Ovary (tissue), 9 donors: ENCODE data around the gene KCNQ4. TPM values are rescaled to one million over a fixed set of nuclear protein-coding genes. Genes with fewer than 3 reads are reported as not detected.

ENCODE experiments used
- DNase-seq, 5 donors: peaks; one replicate each; pipeline ENCODE4 v3.0.0-alpha.2; 2019 to 2020
- H3K27ac ChIP-seq, 2 donors: fragments of 200-600 bp; one replicate each; pipeline versions ENCODE4 v1.5.1 to v1.8.0; 2019 to 2022
- H3K27me3 ChIP-seq: fragments of 200-600 bp; one replicate; pipeline ENCODE4 v1.8.0; 2022
- H3K36me3 ChIP-seq: fragments of 200-600 bp; sonication (generic); one replicate; pipeline ENCODE4 v1.5.1; 2019
- H3K4me1 ChIP-seq: one replicate; pipeline ENCODE4 v1.8.1; 2013; ENCODE audit warnings: mild to moderate bottlenecking, moderate library complexity; ENCODE audit not compliant: insufficient read depth
- H3K4me3 ChIP-seq: fragments of 200-600 bp; sonication (generic); one replicate; pipeline ENCODE4 v1.5.1; 2017
- H3K9me3 ChIP-seq, 2 donors: fragments of 200-600 bp in 1 of 2; sonication (generic) in 1 of 2; one replicate each; pipeline versions ENCODE4 v1.5.1 to v1.8.1; 2013 to 2019; ENCODE audit warnings: mild to moderate bottlenecking in 1 of 2, moderate library complexity in 1 of 2
- CTCF ChIP-seq, 3 donors: fragments of 450-650 bp in 2 of 3; fragments of 200-600 bp in 1 of 3; IDR thresholded peaks; one replicate each; pipeline versions ENCODE4 v1.5.1 to v1.8.0; 2016 to 2022; ENCODE audit warnings: antibody characterized with exemption in 3 of 3, mild to moderate bottlenecking in 1 of 3
- EP300 ChIP-seq: sonication (generic); formaldehyde crosslinking; IDR thresholded peaks from one replicate; pipeline ENCODE4 v1.6.1; 2017; ENCODE audit warnings: antibody characterized with exemption
- POLR2A ChIP-seq: fragments of 450-650 bp; IDR thresholded peaks from one replicate; pipeline ENCODE4 v1.6.1; 2017; ENCODE audit warnings: antibody characterized with exemption, mild to moderate bottlenecking, moderate library complexity
- WGBS, 3 donors: extraction: QIAGEN DNeasy Blood & Tissue Kit in 1 of 3; methylation state at CpG; one replicate each; pipeline versions ENCODE4 v1.1.5 to v1.1.7; 2013 to 2017; 5-methylcytosine and 5-hydroxymethylcytosine counted together
- intact Hi-C, 4 donors: fragments of 100-400 bp; cut with DNase I; formaldehyde crosslinking; loops; one replicate each; pipeline versions ENCODE4 v1.11.0 to v1.15.1; 2022 to 2023
- polyA plus RNA-seq, 2 donors: library from polyadenylated mRNA; stranded (reverse); fragments of 200-250 nt in 1 of 2; fragments of 350-450 nt in 1 of 2; fragmentation: Illumina TruSeq in 1 of 2; extraction: RNeasy Lipid Tissue Mini Kit (QIAGEN cat#74804) in 1 of 2; gene quantifications; one replicate each; pipeline ENCODE4 v1.2.3, GENCODE V29; 2013 to 2014
- total RNA-seq, 7 donors: library from RNA; depleted of rRNA in 2 of 7; stranded (reverse); fragments of >200 nt in 2 of 7; fragmentation: NEBNext Ultra II Directional in 3 of 7; extraction: Animal tissue kit (Norgen Biotek cat#: 25700) in 3 of 7; gene quantifications; one replicate each; pipeline versions ENCODE4 v1.1.0 to v1.2.4, GENCODE V29; 2016 to 2023
- donor health status: DM: no; HTN: no; CAD: no; lungs with moderate emphysema.
- donor health status: DM: no; HTN: no; CAD: no.
- donor health status: Bipolar disorder and iron deficiency.
- donor health status: DM: yes; HTN: yes; CAD: no.
- donor health status: DM: no; HTN: no; CAD: no.
- donor health status: DM: yes; HTN: yes; CAD: no.

The KCNQ4 gene
- total and polyA plus RNA-seq, 9 donors: 0.36 to 3.1 (median 0.84) TPM

GRCh38 chr1:40853113-40853884, 69.7 kb downstream of the KCNQ4 start:
- no peak for DNase-seq
- TF ChIP-seq EP300: no peak
- TF ChIP-seq CTCF (IDR thresholded peaks at IDR 0.05): no peak
- TF ChIP-seq POLR2A: no peak
- Histone ChIP-seq H3K9me3 (no peaks in the 10 kb centered on the region), H3K27ac (no peak overlapping the region), H3K4me1 (no peaks in the 10 kb centered on the region), H3K27me3 (no peaks in the 10 kb centered on the region), H3K4me3 (no peak overlapping the region), H3K36me3 (no peaks in the 10 kb centered on the region)
- WGBS, 3 donors: 41 to 43% (median 43%) methylated on average over 13 of the region's 13 CpGs
- intact Hi-C loops: loop anchor here in 2 of 4 donors (5.0 kb wide), 3 partner anchors 81 to 149 kb away; no protein-coding TSS in a partner anchor

GRCh38 chr1:40853885-40854170, 70.2 kb downstream of the KCNQ4 start:
- no peak overlapping the region for H3K4me3 ChIP-seq
- no peaks in the 10 kb centered on the region for H3K36me3 ChIP-seq
- H3K4me1 ChIP-seq: no peaks in the 10 kb centered on the region
- no peaks in the 10 kb centered on the region for H3K27me3 ChIP-seq
- H3K27ac ChIP-seq: no peak overlapping the region
- 24 to 39% (median 32%) methylated on average over 5 of the region's 5 CpGs for WGBS, 3 donors
- H3K9me3 ChIP-seq: no peaks in the 10 kb centered on the region
- no peak for TF ChIP-seq POLR2A
- no peak for TF ChIP-seq CTCF (IDR thresholded peaks at IDR 0.05)
- TF ChIP-seq EP300: no peak
- DNase-seq: no peak
- intact Hi-C loops: loop anchor here in 2 of 4 donors (5.0 kb wide), 3 partner anchors 82 to 148 kb away; no protein-coding TSS in a partner anchor

GRCh38 chr1:40855513-40855912, 71.9 kb downstream of the KCNQ4 start:
- no peaks in the 10 kb centered on the region for H3K27me3 ChIP-seq
- intact Hi-C loops: no loop called here
- no peak for TF ChIP-seq EP300
- TF ChIP-seq POLR2A: no peak
- no peak for TF ChIP-seq CTCF (IDR thresholded peaks at IDR 0.05)
- H3K4me3 ChIP-seq: no peak overlapping the region
- WGBS, 3 donors: 78 to 87% (median 85%) methylated on average over 6 of the region's 6 CpGs
- H3K4me1 ChIP-seq: peaks cover under 1% of the 10 kb centered on the region
- no peak overlapping the region for H3K27ac ChIP-seq
- no peaks in the 10 kb centered on the region for H3K36me3 ChIP-seq
- no peak for DNase-seq
- H3K9me3 ChIP-seq: no peaks in the 10 kb centered on the region

- H3K36me3 ChIP-seq: no peaks in the 10 kb centered on the region
- intact Hi-C loops: no loop called here
- no peaks in the 10 kb centered on the region for H3K9me3 ChIP-seq
- no peak for TF ChIP-seq POLR2A
- TF ChIP-seq CTCF (IDR thresholded peaks at IDR 0.05): no peak
- TF ChIP-seq EP300: no peak
- H3K27ac ChIP-seq: no peak overlapping the region
- WGBS, 3 donors: 61 to 98% (median 78%) methylated on average over 3 of the region's 3 CpGs
- no peaks in the 10 kb centered on the region for H3K27me3 ChIP-seq
- no peak for DNase-seq
- peaks cover 6% of the 10 kb centered on the region for H3K4me1 ChIP-seq
- no peak overlapping the region for H3K4me3 ChIP-seq
Measured at GRCh38 chr1:40856116-40856515, 72.5 kb downstream of the KCNQ4 start.
